HG02943 (cell line): ENCODE results near the gene PLEKHA6.

Experiments
- ATAC-seq: cut with Tn5 transposase; IDR thresholded peaks from one replicate; pipeline ENCODE4 v1.9.1; 2021; ENCODE audit warnings: mild to moderate bottlenecking, low read depth, moderate library complexity; ENCODE audit not compliant: unreplicated experiment

The PLEKHA6 gene, protein sequence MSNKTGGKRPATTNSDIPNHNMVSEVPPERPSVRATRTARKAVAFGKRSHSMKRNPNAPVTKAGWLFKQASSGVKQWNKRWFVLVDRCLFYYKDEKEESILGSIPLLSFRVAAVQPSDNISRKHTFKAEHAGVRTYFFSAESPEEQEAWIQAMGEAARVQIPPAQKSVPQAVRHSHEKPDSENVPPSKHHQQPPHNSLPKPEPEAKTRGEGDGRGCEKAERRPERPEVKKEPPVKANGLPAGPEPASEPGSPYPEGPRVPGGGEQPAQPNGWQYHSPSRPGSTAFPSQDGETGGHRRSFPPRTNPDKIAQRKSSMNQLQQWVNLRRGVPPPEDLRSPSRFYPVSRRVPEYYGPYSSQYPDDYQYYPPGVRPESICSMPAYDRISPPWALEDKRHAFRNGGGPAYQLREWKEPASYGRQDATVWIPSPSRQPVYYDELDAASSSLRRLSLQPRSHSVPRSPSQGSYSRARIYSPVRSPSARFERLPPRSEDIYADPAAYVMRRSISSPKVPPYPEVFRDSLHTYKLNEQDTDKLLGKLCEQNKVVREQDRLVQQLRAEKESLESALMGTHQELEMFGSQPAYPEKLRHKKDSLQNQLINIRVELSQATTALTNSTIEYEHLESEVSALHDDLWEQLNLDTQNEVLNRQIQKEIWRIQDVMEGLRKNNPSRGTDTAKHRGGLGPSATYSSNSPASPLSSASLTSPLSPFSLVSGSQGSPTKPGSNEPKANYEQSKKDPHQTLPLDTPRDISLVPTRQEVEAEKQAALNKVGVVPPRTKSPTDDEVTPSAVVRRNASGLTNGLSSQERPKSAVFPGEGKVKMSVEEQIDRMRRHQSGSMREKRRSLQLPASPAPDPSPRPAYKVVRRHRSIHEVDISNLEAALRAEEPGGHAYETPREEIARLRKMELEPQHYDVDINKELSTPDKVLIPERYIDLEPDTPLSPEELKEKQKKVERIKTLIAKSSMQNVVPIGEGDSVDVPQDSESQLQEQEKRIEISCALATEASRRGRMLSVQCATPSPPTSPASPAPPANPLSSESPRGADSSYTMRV

GRCh38 chr1:204359474-204360255, at the start of gene PLEKHA6:
TSS of gene PLEKHA6 (minus strand) at chr1:204359929. CDS start at chr1:204273727, 86,202 bp downstream.
- ATAC-seq: no peak

GRCh38 chr1:204409123-204409522, 49.4 kb upstream of the PLEKHA6 start:
- ATAC-seq: no peak

DNA sequence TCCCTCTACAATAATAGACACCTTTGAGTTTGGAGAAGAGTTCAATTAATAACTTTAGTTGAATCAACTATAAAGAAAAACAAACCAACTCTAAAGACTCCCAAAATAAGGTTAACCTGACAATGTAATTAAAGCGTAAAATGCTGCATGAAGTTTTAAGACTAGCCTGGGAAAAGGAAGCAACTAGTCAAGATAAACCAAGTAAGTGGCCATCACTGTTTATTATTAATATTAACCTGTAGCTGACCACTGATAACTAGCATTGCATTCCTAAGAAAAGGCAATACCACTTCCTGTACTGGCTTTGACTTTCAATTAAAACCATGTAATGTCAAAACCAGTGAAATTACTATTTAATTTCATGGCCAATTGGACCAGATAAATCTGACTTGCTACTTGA, 48.9 kb upstream of the PLEKHA6 start:
- no peak for ATAC-seq

GRCh38 chr1:204408074-204408507, 48.4 kb upstream of the PLEKHA6 start:
- ATAC-seq: no peak

GRCh38 chr1:204407295-204407971, 47.7 kb upstream of the PLEKHA6 start:
- no peak for ATAC-seq

- no peak for ATAC-seq
These were observed 46.9 kb upstream of the PLEKHA6 start for GRCh38 chr1:204406621-204407020.

GRCh38 chr1:204405988-204406387, 46.3 kb upstream of the PLEKHA6 start:
- ATAC-seq: no peak

DNA sequence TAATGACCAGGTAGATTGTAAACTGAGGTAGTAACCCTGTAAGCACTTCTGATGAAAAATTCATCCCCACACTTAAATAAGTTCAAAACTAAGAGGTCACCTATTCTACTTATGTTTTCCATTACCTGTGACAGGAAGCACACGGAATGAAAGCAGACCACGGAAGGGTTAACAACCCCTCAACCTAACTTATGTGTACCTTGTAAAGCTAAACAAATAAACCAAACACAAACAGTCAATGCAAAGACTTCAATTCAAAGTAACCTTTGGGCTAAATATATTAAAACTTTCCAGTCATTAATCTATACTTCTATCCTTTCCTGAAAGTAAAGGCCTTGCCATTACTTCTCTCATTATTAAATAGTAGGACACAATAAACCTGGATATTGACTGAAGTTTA, 44.9 kb upstream of the PLEKHA6 start:
- no peak for ATAC-seq

DNA sequence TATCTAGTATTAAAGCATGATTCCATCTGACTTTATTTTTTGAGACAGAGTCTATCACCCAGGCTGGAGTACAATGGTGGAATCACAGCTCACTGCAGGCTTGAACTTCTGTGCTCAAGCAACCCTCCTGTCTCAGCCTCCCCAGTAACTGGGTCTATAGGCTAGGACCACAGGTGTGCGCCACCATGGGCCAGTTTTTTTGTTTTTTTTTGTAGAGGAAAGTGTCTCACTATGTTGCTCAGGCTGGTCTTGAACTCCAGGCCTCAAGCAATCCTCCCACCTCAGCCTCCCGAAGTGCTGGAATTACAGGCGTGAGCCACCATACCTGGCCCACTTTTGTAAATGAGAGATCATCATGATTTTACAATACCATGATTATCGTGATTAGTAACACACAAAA, 42.7 kb upstream of the PLEKHA6 start:
- no peak for ATAC-seq

- ATAC-seq: no peak
These were observed 42.0 kb upstream of the PLEKHA6 start for GRCh38 chr1:204401730-204402129.

DNA sequence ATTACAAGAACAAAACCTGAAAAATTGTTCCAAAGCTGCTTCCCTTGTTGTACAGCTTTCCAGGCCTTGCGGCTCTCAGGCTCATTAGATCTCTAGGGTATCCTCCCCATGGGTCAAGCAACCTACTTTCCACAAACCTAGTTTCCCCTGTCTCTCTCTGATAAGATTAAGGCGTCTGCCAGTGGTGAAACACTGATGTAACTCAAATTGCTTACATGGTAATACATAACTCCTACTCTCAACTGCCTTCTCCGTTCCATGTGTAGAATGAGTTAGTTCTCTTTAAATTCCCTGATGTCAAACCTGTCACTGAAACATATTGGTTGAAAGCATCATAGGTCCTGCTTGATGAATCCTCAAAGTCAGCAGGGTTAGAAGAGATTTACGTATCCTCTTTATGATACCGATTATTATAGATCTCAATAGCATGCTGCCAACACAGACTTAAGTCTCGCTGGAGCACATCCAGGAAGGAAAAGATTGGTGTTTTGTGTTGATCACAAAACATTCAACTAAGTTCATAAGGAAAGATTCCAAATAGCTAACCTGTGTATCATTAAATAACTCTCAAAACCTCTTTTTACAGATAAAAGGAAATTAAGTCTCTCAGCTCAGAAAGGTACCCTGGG, 41.3 kb upstream of the PLEKHA6 start:
- ATAC-seq: no peak

GRCh38 chr1:204398197-204399125, 38.7 kb upstream of the PLEKHA6 start:
- no peak for ATAC-seq

DNA sequence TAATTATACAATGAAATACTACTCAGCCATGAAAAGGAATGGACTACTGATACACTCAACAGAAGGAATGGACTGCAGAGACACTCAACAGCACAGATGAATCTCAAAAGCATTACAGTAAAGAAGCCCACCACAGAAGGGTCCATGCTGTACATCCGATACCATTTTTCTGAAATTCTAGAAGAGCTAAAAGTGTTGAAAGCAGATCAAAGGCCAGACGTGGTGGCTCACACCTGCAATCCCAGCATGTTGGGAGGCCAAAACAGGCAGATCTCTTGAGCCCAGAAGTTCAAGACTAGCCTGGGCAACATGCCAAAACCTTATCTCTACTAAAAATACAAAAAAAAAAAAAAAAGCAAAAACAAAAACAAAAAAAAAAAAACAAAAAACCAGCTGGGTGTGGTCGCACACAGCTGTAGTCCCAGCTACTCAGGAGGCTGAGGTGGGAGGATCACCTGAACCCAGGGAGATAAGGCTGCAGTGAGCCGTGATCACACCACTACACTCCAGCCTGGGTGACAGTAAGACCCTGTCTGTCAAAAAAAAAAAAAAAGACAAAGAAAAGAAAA, 36.4 kb upstream of the PLEKHA6 start:
- no peak for ATAC-seq

GRCh38 chr1:204391629-204392028, 31.9 kb upstream of the PLEKHA6 start:
- ATAC-seq: no peak

DNA sequence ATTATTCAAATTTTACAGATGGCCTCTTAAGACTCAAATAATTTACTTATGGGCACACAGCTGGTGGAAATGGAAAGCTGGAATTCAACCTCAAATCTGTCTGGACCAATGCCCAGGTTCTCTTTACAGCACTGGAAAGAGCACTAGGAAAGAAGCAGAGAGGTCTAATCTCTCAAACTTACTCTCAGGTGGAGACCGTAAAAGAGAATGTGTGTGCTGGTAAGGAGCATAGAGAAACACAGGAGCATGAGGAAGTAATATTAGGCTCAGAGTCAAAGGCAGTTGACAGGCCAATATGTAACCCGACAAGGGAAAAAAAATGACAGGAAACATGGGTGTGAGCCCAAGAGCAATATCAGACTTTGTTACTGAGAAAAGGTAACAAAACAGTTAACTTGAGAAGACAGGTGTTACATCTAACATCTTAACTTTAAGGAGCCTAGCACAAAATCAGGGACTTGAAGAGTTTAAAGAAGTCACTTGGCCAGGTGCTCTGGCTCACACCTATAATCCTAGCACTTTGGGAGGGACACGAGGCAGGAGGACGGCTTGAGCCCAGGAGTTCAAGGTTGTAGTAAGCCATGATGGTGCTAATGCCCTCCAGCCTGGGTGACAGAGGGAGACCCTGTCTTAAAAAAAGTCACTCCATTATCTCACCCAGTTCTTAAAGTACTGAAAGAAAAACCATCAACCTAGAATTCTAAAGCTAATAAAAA, 31.2 kb upstream of the PLEKHA6 start:
- ATAC-seq: no peak

- no peak for ATAC-seq
These were observed 26.0 kb upstream of the PLEKHA6 start for GRCh38 chr1:204385727-204386126.

DNA sequence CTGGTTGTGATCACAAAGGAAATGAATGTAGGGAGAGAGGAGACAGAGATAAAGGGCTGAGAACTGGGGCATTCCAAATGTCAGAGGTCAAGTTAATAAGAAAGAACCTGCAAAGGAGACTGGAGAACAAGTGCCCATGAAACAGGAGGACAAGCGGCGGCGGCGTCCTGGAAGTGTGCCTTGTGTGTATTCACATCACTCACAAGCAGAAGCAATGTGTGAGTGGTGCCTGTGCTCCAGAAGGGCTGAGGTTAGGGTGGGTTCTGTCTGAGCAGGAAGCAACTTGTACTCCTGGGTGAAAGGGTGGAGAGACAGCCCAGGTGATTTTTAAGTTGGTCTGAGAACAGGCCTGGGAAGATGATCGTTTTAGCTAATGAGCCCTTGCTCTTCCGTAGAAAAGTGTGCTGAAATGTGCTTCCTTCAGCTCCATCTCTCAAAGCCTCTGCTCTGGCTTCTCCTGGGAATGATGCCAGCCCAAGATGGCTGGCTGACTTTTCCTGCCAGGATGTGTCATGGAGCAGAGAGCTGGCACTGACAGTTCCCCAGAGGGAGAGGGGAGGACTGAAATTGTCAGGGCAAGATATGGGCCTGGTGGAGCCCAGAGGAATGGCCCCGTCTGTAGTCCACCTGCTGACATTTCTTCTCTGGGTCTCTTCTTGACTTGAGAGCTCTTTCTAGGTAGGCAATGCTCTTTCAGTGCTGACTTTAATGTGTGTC, 25.1 kb upstream of the PLEKHA6 start:
- no peak for ATAC-seq
